ENCODE measurements around the gene ARL15.
"Not testable (repeated sequence)": the region's sequence is repeated elsewhere in the genome, so short reads cannot be mapped to it uniquely, and the experiment has no call there.

Gene ARL15

GRCh38 chr5:54001976-54002775 lies 308.2 kb downstream of the ARL15 start:
- in situ Hi-C loops (cut with MboI; ENCODE audit: low sequenced_read_pairs) = no loop called here

- in situ Hi-C loops (cut with MboI; ENCODE audit: low sequenced_read_pairs) = no loop called here
These were observed 310.4 kb downstream of the ARL15 start for GRCh38 chr5:54000011-54000410.

DNA sequence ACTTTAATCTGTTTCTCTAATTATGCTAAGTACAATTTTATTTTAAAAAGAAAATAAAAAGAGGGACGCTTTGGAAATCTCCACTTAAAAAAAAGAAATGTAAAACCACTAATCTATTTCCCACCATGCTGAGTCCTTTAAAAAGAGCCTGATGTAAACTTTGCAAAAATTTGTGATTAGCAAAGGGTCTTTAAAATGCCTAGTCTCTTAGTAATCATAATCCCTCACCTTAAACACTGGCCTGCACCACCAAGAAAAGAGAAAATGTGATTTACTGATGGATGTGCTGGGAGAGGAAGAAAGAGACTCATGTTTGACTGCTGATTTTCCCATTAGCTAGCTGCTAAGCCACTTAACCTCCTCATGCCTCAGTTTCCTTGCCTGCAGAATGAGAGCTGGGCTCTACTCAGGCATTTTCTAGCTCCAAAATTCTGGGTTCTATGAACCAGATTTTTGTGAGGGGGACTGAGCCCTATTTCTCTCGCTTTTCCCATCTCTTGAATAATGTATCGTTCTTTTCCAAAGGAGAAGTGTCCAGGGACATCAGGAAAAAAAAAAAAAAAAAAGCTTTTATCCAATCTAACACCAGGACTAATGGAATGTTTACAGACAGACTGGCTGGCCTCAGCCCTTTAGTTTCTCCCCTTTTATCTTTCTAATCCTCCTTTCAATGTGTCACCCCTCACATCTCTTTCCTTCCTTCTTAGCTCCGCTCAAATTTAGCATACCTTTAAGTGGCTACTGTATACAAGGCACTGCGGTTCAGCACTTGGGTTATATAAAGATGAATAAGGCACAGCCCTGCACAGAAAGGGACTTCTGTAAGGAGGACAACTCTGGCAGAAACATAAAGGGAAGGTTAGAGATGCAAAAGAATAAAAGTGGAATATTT lies 312.4 kb downstream of the ARL15 start:
- in situ Hi-C loops (cut with MboI; ENCODE audit: low sequenced_read_pairs) = no loop called here

DNA sequence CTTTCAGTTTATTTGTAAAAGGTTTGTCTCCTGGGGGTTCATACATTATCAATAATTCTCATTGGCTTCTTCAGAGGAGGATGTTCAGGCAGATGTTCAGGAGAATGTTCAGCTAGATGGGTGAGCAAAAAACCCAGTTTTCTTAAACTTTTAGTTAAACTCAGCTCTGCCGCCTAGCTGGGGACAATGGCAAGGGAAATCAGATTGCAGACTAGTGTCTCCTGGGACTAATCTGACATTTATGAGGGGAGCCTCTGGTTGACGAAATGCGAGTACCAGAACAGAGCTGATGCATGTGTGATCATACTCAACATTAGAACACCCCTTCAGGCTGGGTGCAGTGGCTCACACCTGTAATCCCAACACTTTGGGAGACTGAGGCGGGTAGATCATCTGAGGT lies 314.4 kb downstream of the ARL15 start:
- in situ Hi-C loops (cut with MboI; ENCODE audit: low sequenced_read_pairs) = no loop called here

DNA sequence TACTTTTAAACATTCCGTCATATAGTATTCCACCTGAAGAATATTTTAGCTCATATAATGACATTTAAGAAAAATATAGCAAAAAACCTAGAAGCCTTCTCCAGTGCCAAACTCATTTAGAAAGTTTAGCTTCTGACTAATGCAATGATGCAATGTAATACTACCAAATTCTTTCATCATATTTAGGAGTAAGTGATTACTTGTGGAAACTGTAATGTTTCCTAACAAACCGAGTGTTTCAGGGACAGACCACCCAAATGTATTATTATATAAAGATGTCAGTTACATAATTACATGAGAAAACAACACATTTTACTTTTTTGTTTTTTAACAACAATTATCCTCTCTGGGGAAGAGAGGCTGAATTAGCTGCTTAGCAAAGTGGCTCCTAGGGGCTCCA lies 316.2 kb downstream of the ARL15 start:
- in situ Hi-C loops (cut with MboI; ENCODE audit: low sequenced_read_pairs) = no loop called here

DNA sequence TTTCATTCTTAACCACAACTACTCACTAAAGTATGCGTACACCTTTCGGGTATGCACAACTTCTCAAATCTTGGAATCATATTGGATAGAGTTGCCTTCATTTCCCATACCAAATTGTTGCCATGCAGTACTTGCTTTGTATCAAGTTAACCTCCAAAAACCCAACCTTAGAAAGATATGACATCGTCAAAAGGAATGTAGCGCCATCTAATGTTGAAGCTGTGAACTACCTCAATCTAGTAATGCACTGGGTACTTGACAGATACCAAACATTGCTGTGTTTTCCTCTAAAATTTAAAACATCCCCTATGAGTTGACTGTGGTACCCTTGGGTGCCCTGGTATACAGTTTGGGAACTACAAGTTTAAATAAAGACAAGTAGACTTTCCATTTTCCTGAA lies 318.4 kb downstream of the ARL15 start:
- in situ Hi-C loops (cut with MboI; ENCODE audit: low sequenced_read_pairs) = no loop called here

DNA sequence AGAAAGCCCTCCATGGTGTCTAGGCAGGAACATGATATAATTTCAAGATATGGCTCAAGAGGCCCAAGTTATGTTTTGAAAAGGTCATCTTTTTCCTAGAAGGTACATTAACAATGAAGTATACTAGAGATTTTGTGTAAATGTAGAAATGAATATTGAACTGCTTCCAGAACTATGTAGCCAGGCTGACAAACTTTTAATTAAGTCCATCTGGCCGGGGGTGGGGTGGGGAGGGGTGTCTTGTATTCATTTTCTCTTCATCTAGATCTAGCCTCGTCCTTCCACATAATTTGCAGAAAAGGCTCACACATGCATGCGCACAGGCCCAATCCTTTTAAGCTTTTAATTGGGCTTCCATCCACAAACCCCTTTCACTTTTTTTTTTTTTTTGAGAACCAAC lies 323.3 kb downstream of the ARL15 start:
- in situ Hi-C loops (cut with MboI; ENCODE audit: low sequenced_read_pairs) = no loop called here

- in situ Hi-C loops (cut with MboI; ENCODE audit: low sequenced_read_pairs) = no loop called here
These were observed 324.6 kb downstream of the ARL15 start for GRCh38 chr5:53985796-53986195.

DNA sequence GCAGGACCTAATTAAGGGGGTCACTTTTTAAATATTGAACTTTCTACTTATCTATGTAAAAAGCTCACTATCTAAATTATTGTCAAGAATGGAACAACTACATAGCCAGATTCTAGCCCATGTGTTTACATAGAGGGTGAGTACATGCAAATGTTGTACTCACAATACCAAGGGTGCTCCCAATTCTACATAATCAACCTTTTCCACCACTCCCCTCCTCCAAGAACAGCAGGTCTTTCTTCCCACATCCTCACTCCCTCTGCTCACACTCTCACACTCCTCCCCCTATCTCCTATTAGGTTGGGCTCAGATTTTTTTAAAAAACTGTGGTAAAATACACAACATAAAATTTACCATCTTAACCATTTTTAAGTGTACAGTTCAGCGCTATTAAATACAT lies 325.4 kb downstream of the ARL15 start:
- in situ Hi-C loops (cut with MboI; ENCODE audit: low sequenced_read_pairs) = no loop called here

DNA sequence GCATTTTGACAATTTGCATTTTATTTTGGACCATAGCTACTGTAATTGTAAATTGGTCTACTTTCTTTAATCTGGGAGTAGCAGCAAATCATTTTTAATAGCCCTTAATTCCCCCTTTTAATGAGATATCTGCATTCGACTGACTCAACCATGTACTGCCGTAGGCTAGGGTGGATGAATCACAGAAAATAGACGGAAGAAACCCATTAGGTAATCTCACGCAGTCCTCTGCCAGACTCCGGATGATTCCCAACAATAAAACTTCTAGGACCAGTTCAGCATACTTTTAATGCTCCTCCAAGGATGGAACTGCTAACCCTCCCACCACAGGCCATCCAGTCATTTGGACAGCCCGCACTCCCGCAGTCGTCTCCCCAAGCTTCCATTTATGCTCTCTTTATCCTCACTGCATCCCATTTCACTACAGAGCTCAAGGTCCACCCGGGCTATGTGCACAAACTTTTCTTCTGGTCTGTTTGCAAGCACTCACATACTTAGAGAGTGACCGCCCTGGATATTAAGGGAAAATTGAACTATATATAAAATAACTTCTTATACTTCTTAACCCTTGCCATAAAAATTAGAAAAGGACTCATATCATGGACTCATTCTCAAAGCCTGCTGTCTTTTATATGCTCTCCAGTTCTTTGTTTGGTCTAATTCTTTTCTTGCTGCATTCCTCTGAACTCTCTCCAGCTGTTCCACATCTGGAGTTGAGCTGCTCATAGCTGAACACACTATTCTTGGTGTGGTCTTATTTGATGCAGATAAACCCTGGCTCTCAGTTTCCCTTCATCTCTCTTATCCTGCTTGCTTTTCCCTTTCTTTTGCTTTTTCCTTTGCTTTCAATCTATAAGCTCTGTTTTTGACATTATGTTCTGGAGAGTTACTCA lies 326.6 kb downstream of the ARL15 start:
- in situ Hi-C loops (cut with MboI; ENCODE audit: low sequenced_read_pairs) = no loop called here

DNA sequence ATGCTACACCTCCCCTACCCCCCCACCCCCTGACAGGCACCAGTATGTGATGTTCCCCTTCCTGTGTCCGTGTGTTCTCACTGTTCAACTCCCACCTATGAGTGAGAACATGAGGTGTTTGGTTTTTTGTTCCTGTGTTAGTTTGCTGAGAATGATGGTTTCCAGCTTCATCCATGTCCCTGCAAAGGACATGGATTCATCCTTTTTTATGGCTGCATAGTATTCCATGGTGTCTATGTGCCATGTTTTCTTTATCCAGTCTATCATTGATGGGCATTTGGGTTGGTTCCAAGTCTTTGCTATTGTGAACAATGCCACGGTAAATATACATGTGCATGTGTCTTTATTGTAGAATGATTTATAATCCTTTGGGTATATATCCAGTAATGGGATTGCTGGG lies 328.1 kb downstream of the ARL15 start:
- in situ Hi-C loops (cut with MboI; ENCODE audit: low sequenced_read_pairs) = not testable (repeated sequence)

DNA sequence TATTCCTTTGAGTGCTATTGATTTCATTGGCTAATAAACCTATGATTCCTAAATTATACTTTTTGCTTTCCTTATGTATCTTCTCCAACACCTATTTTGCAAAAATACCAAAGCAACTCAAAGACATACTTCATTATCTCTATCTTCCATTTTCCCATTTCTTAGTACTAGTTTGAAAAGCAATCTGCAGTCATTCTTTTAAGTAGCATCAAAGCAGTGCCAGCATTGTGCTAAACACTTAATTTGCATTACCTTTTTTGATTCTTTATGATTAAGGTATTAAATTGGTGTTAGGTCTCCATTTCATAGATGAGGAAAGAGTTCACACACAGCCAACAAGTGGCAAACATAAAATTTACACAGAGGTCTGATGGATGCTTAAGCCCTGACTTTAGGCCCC lies 330.3 kb downstream of the ARL15 start:
- in situ Hi-C loops (cut with MboI; ENCODE audit: low sequenced_read_pairs) = no loop called here

DNA sequence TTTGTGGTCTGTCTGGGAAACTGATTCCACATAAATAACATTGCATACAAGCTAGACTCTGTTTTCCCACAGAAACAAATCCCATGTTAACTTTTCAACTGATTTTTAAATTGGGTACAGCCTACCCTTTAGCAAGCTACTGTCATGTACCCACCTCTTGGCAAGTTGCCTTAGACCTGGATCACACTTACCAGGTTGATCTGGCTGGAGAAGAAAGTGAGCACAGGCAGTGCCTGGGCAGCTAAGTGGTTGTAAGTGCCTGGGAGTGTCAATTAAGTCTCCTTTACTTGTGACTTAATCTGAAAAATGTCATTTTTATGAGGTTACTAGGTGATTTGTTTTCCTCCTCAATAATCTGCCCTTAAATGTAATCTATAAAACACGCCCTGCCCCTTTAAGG lies 336.4 kb downstream of the ARL15 start:
- in situ Hi-C loops (cut with MboI; ENCODE audit: low sequenced_read_pairs) = no loop called here

GRCh38 chr5:53972314-53972713 lies 338.1 kb downstream of the ARL15 start:
- in situ Hi-C loops (cut with MboI; ENCODE audit: low sequenced_read_pairs) = no loop called here

DNA sequence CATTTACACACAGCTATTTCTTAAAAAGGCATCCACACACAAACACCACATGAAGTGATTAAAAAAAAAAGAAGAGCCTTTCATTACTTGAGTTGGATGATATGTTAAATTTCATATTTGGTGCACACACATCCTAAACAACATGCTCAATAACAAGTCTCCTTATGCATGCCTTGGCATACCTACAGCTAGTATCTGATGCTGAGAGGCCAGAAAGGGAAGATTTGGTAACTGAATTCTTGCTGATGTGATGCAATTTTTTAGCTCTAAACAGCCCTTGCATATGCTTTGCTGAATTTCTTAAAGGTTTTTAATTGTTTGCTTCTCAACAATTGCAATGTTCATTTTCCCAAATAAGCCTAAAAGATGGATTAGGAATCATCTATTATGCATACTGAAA lies 338.8 kb downstream of the ARL15 start:
- in situ Hi-C loops (cut with MboI; ENCODE audit: low sequenced_read_pairs) = no loop called here

GRCh38 chr5:53971131-53971530 lies 339.2 kb downstream of the ARL15 start:
- in situ Hi-C loops (cut with MboI; ENCODE audit: low sequenced_read_pairs) = no loop called here

DNA sequence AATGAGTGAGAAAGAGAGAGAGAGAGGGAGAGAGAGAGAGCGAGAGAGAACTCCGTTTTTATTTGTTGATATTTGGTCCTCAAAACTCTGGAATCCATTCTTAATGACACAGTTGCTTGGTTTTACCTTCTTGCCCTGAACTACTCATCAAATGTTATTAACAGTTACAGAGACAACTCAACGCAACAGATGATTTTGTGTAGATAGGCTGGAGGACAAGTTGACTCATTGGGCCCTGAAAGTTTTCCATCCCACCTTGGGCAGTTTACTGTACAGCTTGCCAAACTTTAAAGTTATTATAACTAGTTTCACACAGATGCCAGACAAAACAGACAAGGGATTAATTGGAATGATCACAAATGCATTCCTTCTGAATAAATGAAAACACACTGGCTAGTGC lies 339.9 kb downstream of the ARL15 start:
- in situ Hi-C loops (cut with MboI; ENCODE audit: low sequenced_read_pairs) = no loop called here

DNA sequence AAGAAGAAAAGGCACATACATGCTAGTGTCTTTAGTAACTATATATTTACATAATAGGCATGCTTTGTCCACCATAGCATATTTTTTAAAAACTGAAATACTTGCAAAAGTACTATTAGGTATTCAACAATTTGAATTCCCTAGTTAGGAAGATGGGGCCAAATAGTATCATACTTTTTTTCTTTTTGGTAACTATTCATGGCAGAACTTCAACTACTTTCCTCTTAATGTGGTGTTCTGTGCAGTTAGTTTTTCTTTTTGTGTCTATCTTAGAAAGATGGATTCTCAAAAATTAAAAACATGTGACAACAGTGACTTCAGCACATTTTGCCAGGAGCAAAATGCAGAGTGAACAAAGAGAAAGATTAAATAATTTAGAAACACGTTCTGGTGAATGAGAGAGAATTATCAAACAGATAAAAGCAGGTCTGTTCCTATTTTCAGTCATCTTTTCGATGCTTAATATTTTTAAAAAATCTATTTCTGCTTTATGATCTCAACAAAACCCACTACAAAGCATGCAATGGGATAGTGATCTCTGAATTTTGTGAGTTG lies 341.1 kb downstream of the ARL15 start:
- in situ Hi-C loops (cut with MboI; ENCODE audit: low sequenced_read_pairs) = no loop called here

- in situ Hi-C loops (cut with MboI; ENCODE audit: low sequenced_read_pairs) = no loop called here
These were observed 344.9 kb downstream of the ARL15 start for GRCh38 chr5:53965459-53965858.

DNA sequence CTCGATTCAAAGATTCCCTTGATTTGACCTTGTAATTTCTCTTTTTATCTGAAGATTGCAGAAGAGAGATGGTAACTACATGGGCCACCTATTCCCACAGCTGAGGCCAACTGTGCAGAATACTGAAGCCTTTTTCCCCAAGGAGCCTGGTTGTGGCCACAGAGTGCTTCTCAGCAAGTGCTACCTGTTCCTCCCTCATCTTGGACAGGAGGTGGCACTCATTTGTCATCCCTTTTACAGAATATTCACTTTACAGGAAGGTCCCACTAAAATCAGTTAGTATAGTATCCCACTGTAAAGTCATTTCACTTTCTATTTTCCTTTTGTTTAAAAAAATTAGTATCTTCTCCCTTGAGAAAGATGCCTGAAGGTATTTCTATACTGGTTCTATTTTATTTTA lies 346.4 kb downstream of the ARL15 start:
- in situ Hi-C loops (cut with MboI; ENCODE audit: low sequenced_read_pairs) = no loop called here

- in situ Hi-C loops (cut with MboI; ENCODE audit: low sequenced_read_pairs) = no loop called here
These were observed 348.1 kb downstream of the ARL15 start for GRCh38 chr5:53962306-53962705.

All from HL-60/S4 treated with retinoic acid at 250 ng/mL for 4 days and 3 days (cell line).